VCaP (cell line): ENCODE results near the gene PARP3.
A peak's percentile ranks its signal among the peaks of the same experiment; 100 is the strongest.

Experiments
- H3K27ac ChIP-seq: fragments of 450-650 bp; 2 replicates; pipeline ENCODE4 v1.5.1; 2017
- TF ChIP-seq, protein P1 (sequence below): fragments of 450-650 bp; conservative IDR thresholded peaks from 2 replicates; pipeline ENCODE4 v1.5.1; 2017; ENCODE audit warnings: mild to moderate bottlenecking, moderate library complexity

The PARP3 gene

DNA sequence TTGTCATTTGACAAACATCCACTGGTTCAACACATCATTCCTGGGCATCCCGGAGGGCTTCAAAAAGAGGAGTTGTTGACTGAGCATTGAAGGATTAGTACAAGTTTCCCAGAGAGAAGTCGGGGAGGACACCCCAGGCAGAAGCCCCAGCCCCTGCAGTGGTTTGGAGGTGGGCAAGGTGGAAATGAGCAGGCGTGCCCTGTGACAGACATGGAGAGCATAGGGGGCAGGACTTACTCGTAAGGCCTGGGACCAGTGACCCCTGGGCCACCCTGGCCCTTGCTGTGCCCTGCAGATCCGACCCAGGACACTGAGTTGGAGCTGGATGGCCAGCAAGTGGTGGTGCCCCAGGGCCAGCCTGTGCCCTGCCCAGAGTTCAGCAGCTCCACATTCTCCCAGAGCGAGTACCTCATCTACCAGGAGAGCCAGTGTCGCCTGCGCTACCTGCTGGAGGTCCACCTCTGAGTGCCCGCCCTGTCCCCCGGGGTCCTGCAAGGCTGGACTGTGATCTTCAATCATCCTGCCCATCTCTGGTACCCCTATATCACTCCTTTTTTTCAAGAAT, 5.9 kb downstream of the PARP3 start:
- TF ChIP-seq, protein P1, sequence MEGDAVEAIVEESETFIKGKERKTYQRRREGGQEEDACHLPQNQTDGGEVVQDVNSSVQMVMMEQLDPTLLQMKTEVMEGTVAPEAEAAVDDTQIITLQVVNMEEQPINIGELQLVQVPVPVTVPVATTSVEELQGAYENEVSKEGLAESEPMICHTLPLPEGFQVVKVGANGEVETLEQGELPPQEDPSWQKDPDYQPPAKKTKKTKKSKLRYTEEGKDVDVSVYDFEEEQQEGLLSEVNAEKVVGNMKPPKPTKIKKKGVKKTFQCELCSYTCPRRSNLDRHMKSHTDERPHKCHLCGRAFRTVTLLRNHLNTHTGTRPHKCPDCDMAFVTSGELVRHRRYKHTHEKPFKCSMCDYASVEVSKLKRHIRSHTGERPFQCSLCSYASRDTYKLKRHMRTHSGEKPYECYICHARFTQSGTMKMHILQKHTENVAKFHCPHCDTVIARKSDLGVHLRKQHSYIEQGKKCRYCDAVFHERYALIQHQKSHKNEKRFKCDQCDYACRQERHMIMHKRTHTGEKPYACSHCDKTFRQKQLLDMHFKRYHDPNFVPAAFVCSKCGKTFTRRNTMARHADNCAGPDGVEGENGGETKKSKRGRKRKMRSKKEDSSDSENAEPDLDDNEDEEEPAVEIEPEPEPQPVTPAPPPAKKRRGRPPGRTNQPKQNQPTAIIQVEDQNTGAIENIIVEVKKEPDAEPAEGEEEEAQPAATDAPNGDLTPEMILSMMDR: no peak
- H3K27ac ChIP-seq: no peak overlapping the region

DNA sequence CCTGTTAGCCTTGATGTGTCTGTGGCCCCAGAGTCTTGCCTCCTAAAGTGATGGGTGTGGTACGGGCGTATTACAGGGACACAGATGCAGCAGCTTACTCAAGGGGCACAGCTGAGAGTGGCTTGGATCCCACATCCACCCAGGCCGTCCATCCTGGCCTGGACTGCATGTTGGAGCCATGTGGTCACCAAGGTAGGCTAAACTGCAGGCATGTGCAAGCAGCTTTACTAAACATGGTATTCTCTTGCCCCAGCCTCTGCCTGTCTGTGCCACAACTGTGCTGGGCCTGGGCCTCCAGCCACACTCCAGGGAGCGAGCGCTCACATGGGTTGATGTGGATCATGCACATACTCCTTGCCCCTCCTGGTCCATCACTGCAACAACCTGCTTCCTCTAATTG, 7.0 kb downstream of the PARP3 start:
- TF ChIP-seq, protein P1: no peak

DNA sequence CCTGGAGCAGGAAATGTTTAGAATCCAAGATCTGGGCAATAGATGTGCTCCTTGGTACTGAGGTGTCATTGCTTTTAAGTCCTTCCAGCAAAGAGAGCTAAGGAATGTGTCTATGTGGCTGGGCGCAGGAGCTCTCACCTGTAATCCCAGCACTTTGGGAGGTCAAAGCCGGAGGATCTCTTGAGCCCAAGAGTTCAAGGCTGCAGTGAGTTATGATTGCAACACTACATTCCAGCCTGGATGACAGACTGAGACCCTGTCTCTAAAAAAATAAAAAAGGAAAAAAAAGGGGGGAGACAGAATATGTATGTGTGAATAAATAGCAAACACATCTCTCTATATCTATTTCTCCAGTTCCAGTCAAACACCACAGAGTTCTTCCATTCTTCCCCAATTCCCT, 8.7 kb downstream of the PARP3 start:
- H3K27ac ChIP-seq: no peak overlapping the region
- TF ChIP-seq, protein P1: no peak

More for the DNA sequence above, 7.0 kb downstream of the PARP3 start:
- no peak overlapping the region for H3K27ac ChIP-seq

DNA sequence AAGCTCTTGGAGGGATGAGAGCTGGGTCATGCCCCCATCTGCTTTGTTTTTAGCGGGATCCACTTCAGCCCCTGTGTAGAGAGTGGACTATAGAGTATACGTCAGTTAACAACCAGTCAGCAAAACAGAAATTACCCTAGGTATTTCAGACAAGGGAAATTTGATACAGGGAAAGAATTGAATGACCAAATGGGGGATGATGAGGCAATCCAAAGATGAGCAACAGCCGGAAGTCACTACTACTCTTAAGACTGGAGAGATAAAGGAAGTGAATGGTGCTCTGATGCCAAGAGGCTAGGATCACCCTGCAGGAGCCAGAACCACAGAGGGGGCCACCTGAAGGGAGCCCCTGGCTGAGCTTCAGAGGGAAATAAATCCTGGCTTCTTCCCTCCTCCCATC, 11.3 kb downstream of the PARP3 start:
- TF ChIP-seq, protein P1: no peak
- H3K27ac ChIP-seq: no peak overlapping the region

DNA sequence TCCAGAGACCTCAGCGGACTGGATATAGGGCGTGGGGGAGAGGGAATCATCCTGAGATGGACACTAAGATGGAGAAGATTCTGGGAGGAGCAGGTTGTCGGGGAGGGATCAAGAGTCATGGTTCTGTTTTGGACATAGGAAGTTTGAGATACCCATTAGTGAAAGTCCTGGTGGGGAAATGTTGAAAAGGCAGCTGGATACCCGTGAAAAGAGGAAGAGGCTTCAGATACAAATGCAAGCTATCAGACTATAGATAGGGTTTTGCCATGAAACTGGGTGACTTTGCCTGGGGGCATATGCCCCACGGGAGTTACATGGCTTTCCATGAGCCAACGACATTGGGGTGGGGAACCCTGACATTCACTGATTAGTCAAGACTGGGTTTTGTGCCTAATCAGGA, 11.9 kb downstream of the PARP3 start:
- TF ChIP-seq, protein P1: no peak
- H3K27ac ChIP-seq: no peak overlapping the region

DNA sequence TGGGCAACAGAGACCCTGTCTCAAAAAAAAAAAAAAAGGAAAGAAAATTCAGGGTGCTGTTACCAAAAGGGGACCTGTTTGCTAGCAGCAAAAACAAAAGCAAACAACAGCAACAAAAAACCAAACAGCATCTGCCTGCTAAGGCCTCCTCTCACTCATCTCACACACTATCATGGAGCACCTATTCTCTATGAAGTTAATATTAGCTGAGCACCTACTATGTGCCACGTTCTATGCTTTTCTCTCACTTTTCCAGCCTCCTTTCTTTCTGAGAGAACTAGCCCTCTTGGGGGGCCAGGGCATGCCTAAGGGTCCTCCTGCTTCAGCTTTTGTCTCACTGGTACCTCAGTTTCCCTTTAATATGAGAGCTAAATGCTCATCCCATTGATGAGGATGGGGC, 12.6 kb downstream of the PARP3 start:
- TF ChIP-seq, protein P1: no peak

DNA sequence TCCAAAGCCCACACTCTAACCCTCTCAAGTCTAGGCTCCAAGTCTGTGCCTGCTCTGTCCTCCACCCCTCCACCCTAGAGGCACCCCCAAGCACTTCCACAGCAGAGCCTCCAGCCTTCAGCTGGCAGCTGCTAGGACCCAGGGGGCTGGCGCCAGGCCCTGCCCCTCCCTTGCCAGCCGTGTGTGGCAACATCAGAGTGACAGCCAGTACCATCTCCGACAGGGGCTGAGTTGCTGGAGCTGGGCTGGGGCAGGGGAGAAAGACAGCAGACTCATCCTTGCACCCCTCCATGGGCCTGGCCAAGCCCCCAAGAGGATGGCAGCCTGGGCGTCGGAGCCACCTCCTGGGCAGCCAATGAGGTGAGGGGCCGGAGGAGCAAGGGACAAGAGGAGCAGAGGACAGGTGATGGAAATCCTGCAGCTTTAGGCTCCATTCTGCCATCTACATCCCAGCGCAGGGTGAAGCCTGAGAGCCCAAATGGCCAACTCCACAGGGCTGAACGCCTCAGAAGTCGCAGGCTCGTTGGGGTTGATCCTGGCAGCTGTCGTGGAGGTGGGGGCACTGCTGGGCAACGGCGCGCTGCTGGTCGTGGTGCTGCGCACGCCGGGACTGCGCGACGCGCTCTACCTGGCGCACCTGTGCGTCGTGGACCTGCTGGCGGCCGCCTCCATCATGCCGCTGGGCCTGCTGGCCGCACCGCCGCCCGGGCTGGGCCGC, 13.2 kb downstream of the PARP3 start, which contains the start of gene GPR62:
GPR62 (plus strand) TSS at position 207 of the 718 bp plus-strand sequence; CDS start at position 479, 272 bp downstream.
- TF ChIP-seq, protein P1: no peak
- H3K27ac ChIP-seq: peak within 1 kb of the TSS; percentile 59

More for the DNA sequence above, 12.6 kb downstream of the PARP3 start:
- H3K27ac ChIP-seq: no peak overlapping the region
